Measurements from ENCODE around the gene COL7A1. TPM values are rescaled to one million over a fixed set of nuclear protein-coding genes. Genes with fewer than 3 reads are reported as not detected.

The COL7A1 gene
- polyA plus RNA-seq, 1 donor from 2014 or later, result 45.3 TPM

DNA sequence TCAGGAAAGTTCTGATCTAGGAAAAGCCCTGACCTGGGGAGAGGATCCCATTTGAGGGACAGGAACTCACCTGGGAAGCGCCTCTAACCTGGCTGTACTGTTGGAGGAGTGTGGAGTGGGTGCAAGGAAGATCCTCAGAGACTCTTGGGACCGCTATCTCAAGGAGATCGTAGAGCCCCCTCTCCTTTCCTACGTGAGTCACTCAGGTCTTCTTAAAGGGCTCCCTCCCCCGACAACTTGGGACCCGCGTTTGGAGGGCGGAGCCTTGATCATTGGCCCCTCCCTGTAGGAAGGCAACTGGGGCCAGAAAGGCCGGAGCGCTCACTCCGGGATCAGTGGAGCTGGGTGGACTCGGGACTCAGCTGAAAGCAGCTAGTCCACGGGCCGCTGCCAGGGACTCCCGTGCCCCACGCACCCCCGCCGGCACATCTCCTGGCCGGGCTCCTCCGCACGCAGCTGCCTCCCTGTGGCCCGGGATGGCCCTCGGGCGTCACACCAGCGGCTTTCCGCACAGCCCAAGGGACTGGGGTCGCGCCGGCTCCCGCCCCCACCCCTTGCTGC is 39.6 kb upstream of the COL7A1 start:
- H3K4me2 ChIP-seq (ENCODE audit: low read length), result peak overlapping the region; percentile 42
- peak overlapping the region; percentile 52 for H3K27ac ChIP-seq (ENCODE audit: low read length)

DNA sequence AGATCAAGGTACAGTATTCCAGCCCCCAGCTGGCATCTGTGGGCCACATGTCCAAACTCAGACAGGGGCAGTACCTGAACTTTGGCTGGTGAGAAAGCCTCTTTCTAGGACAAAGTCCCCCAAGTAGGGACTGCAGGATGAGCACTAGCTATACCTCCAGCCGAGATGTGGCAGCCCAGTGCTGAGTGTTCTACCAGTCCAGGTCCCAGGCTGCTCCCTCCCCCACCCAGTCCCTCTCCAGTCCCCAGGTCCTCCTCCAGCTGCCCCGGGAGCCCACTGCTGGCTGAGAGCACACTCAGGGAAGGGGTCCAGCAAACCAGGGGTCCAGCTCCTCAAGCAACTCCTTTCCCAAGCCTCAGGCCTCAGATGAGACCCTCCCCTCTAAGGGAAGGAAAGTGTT is 38.6 kb upstream of the COL7A1 start:
- H3K27ac ChIP-seq (ENCODE audit: low read length), result no peak overlapping the region
- TF ChIP-seq, protein P1, sequence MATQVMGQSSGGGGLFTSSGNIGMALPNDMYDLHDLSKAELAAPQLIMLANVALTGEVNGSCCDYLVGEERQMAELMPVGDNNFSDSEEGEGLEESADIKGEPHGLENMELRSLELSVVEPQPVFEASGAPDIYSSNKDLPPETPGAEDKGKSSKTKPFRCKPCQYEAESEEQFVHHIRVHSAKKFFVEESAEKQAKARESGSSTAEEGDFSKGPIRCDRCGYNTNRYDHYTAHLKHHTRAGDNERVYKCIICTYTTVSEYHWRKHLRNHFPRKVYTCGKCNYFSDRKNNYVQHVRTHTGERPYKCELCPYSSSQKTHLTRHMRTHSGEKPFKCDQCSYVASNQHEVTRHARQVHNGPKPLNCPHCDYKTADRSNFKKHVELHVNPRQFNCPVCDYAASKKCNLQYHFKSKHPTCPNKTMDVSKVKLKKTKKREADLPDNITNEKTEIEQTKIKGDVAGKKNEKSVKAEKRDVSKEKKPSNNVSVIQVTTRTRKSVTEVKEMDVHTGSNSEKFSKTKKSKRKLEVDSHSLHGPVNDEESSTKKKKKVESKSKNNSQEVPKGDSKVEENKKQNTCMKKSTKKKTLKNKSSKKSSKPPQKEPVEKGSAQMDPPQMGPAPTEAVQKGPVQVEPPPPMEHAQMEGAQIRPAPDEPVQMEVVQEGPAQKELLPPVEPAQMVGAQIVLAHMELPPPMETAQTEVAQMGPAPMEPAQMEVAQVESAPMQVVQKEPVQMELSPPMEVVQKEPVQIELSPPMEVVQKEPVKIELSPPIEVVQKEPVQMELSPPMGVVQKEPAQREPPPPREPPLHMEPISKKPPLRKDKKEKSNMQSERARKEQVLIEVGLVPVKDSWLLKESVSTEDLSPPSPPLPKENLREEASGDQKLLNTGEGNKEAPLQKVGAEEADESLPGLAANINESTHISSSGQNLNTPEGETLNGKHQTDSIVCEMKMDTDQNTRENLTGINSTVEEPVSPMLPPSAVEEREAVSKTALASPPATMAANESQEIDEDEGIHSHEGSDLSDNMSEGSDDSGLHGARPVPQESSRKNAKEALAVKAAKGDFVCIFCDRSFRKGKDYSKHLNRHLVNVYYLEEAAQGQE (IDR thresholded peaks at IDR 0.05; ENCODE audit: borderline replicate concordance), result no peak
- TF ChIP-seq, protein P2, sequence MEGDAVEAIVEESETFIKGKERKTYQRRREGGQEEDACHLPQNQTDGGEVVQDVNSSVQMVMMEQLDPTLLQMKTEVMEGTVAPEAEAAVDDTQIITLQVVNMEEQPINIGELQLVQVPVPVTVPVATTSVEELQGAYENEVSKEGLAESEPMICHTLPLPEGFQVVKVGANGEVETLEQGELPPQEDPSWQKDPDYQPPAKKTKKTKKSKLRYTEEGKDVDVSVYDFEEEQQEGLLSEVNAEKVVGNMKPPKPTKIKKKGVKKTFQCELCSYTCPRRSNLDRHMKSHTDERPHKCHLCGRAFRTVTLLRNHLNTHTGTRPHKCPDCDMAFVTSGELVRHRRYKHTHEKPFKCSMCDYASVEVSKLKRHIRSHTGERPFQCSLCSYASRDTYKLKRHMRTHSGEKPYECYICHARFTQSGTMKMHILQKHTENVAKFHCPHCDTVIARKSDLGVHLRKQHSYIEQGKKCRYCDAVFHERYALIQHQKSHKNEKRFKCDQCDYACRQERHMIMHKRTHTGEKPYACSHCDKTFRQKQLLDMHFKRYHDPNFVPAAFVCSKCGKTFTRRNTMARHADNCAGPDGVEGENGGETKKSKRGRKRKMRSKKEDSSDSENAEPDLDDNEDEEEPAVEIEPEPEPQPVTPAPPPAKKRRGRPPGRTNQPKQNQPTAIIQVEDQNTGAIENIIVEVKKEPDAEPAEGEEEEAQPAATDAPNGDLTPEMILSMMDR (IDR thresholded peaks at IDR 0.05; ENCODE audit: poor library complexity, severe bottlenecking), result no peak
- TF ChIP-seq POLR2AphosphoS5 (IDR thresholded peaks at IDR 0.05) (no peak), RAD21 (conservative IDR thresholded peaks at IDR 0.05) (no peak), EP300 (conservative IDR thresholded peaks at IDR 0.05; ENCODE audit: poor library complexity, severe bottlenecking) (no peak), TAF1 (IDR thresholded peaks at IDR 0.05; ENCODE audit: low read depth) (no peak), EZH2 (IDR thresholded peaks at IDR 0.05; ENCODE audit: borderline replicate concordance, insufficient read depth, low read length, poor library complexity, severe bottlenecking) (no peak), SMC3 (conservative IDR thresholded peaks at IDR 0.05; ENCODE audit: poor library complexity) (no peak), MXI1 (conservative IDR thresholded peaks at IDR 0.05; ENCODE audit: poor library complexity, severe bottlenecking) (no peak)
- no peaks in the 10 kb centered on the region for H3K36me3 ChIP-seq (ENCODE audit: insufficient read depth, low read length)

More for the DNA sequence above, 39.6 kb upstream of the COL7A1 start:
- TF ChIP-seq POLR2AphosphoS5 (IDR thresholded peaks at IDR 0.05) (no peak), EZH2 (IDR thresholded peaks at IDR 0.05; ENCODE audit: borderline replicate concordance, insufficient read depth, low read length, poor library complexity, severe bottlenecking) (no peak), TAF1 (IDR thresholded peaks at IDR 0.05; ENCODE audit: low read depth) (no peak), RAD21 (conservative IDR thresholded peaks at IDR 0.05) (no peak), EP300 (conservative IDR thresholded peaks at IDR 0.05; ENCODE audit: poor library complexity, severe bottlenecking) (no peak), MXI1 (conservative IDR thresholded peaks at IDR 0.05; ENCODE audit: poor library complexity, severe bottlenecking) (no peak), SMC3 (conservative IDR thresholded peaks at IDR 0.05; ENCODE audit: poor library complexity) (no peak)
- TF ChIP-seq, protein P2 (IDR thresholded peaks at IDR 0.05; ENCODE audit: poor library complexity, severe bottlenecking), result no peak
- TF ChIP-seq, protein P1 (IDR thresholded peaks at IDR 0.05; ENCODE audit: borderline replicate concordance), result no peak
- no peaks in the 10 kb centered on the region for H3F3A ChIP-seq (ENCODE audit: insufficient read depth, low read length, poor library complexity, severe bottlenecking)
- H2AFZ ChIP-seq (ENCODE audit: low read depth, low read length), result no peak overlapping the region
- no peaks in the 10 kb centered on the region for H3K79me2 ChIP-seq (replicated peaks; ENCODE audit: insufficient read depth, low read length)
- peak overlapping the region; percentile 80 for H3K4me3 ChIP-seq (ENCODE audit: low read length)
- H3K9ac ChIP-seq (ENCODE audit: low read length), result peak overlapping the region; percentile 64
- no peaks in the 10 kb centered on the region for H3K9me2 ChIP-seq (ENCODE audit: insufficient read depth, low read length)
- H3K9me3 ChIP-seq (ENCODE audit: low read length), result no peaks in the 10 kb centered on the region
- no peaks in the 10 kb centered on the region for H3K36me3 ChIP-seq (ENCODE audit: insufficient read depth, low read length)
- no peaks in the 10 kb centered on the region for H3K27me3 ChIP-seq (ENCODE audit: insufficient read depth, low read depth, low read length)
- peaks cover 38% of the 10 kb centered on the region for H4K20me1 ChIP-seq (ENCODE audit: insufficient read depth)

More for the DNA sequence above, 38.6 kb upstream of the COL7A1 start:
- Histone ChIP-seq H3K9ac (ENCODE audit: low read length) (no peak overlapping the region), H3K27me3 (ENCODE audit: insufficient read depth, low read depth, low read length) (no peaks in the 10 kb centered on the region), H3K79me2 (replicated peaks; ENCODE audit: insufficient read depth, low read length) (no peaks in the 10 kb centered on the region), H3K9me3 (ENCODE audit: low read length) (no peaks in the 10 kb centered on the region), H3F3A (ENCODE audit: insufficient read depth, low read length, poor library complexity, severe bottlenecking) (no peaks in the 10 kb centered on the region), H4K20me1 (ENCODE audit: insufficient read depth) (peaks cover 28% of the 10 kb centered on the region), H3K4me2 (ENCODE audit: low read length) (no peak overlapping the region), H3K4me3 (ENCODE audit: low read length) (no peak overlapping the region), H2AFZ (ENCODE audit: low read depth, low read length) (no peak overlapping the region), H3K9me2 (ENCODE audit: insufficient read depth, low read length) (no peaks in the 10 kb centered on the region)

Data from neural cell (in vitro differentiated cells).